DMS53 treated with DMSO at 0.1 percent for 48 hours (cell line): ENCODE measurements around the gene ANKRD13D.

ENCODE experiments used
- DNase-seq: peaks from one replicate; lab custom pipeline; 2025; ENCODE audit not compliant: unreplicated experiment; lab: John Stamatoyannopoulos, UW

The ANKRD13D gene

DNA sequence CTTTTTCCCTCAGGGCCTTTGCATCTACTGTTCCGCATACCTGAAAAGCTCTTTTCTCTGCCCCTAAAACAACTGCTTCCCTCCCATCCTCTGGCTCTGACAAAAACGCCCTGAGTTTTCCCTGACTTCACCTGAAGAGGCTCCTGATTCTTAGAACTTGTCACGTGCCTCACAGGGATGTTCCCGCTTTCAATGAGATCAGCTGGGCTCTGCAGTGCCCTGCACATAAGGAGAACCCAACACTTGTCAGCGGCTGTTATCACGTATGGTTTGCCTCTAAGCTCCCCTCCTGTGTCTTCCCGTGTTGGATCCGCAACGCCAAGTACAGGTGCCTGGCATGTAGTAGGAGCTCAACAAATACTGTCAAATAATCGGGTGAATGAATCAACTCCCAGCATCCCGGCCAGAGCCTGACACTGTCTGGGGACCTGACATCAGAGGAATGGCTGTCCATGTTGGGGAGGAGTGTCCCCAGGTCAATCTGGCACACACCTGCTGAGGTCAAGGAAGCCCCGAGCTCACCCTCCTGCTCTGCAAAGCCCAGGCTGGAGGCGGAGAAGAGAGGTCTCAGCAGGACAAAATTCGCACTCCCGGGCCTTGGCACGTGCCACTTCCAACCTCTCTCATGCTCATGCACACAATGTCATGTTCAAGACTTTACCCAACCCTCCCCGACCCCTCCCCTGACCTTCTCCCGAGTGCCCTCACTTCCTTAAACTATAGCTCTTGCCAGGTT lies 27.0 kb upstream of the ANKRD13D start:
- DNase-seq = peak; percentile 43

DNA sequence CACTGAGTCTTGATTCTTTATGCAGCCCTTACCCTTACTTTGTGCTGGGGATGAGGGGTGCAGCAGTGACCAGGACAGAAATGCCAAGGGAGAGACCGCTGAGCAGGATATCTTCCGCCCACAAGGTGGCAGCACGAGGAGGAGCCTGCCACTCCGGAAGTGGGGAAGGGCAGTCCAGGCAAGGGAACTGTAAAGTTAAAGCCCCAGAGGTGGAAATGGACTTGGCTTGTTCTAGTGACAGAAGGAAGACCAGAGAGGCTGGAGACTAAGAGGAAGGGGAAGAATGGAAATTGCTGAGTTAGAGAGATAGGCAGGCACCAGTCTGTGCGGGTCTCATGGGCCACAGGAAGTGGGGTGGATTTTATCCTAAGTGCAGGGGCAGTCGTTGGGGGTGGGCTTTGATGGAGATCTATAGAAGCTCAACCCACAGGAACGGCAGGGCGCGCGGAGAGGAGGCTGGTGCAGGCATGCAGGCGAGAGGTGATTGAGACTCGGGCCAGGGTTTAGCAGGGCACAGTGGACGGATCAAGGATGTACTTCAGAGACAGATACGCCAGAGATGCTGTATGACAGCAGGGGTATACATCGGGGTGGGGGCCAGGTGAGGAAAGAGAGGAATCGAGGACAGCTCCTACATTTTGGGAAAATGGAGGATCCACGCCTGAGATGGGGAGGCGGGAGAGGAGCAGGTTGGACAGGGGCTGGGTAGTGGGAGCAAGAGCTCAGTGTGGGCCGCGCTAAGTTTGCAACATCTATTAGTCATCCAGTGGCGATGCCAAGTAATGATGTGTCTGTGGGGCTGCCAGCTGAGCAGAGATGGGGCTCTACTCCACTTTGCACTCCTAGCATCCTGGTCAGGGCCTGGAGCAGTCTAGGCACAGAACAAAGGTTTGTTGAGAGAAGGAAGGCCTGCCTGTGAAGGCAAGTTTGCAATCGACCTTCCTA lies 26.1 kb upstream of the ANKRD13D start:
- DNase-seq = peak; percentile 91

DNA sequence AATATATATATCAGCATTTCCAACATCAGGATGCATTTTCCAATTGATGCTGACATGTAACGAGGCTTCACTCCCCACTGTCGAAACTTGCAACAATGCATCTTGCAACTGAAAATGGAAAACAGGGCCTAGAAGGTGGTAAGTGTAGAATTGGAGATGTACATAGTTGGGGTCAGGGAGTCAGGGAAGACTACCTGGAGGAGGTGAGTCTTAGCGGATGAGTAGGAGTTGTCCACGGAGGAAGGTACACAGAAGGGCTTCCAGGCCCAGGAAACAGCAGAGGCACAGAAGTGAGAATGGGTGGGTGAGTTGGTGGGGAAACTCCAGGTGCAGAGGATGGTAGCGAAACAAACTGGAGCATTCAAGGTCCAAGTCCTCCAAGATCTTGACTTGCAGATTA lies 24.8 kb upstream of the ANKRD13D start:
- no peak for DNase-seq

DNA sequence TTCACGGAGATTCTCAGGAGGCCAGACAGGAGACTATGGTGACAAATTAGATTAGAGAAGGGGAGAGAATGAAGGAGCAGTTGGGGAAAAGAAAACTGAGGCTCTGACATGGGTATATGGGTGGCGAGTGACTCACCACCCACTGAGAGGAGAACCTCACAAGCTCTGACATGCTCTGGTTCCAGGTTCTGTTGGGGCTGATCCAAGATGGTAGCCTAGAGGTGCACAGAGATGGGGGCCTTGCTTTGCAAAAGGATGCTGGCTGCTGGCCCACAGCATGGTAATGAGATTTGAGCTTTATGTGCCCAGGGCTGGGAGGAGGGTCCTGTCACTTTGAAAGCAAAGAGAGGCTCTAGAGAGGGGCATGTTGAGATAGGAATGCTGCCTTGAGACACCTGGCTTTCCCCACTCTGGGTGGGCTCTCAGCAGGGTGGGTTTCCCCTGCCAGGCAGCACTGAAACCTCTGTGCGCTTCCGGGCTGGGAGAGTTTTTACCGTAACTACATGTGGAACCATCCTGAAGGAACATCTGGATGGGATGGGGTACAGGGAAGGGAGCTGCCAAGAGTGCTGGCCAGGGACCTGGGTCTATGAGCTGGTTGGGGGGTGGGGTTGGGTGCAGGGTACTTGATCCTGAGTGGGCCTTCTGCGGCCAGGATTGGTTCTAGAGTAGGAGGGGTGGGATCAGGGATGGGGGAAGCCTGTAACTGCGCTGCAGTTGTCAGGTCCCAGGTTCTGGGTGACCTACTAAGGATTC lies 24.0 kb upstream of the ANKRD13D start:
- no peak for DNase-seq

DNA sequence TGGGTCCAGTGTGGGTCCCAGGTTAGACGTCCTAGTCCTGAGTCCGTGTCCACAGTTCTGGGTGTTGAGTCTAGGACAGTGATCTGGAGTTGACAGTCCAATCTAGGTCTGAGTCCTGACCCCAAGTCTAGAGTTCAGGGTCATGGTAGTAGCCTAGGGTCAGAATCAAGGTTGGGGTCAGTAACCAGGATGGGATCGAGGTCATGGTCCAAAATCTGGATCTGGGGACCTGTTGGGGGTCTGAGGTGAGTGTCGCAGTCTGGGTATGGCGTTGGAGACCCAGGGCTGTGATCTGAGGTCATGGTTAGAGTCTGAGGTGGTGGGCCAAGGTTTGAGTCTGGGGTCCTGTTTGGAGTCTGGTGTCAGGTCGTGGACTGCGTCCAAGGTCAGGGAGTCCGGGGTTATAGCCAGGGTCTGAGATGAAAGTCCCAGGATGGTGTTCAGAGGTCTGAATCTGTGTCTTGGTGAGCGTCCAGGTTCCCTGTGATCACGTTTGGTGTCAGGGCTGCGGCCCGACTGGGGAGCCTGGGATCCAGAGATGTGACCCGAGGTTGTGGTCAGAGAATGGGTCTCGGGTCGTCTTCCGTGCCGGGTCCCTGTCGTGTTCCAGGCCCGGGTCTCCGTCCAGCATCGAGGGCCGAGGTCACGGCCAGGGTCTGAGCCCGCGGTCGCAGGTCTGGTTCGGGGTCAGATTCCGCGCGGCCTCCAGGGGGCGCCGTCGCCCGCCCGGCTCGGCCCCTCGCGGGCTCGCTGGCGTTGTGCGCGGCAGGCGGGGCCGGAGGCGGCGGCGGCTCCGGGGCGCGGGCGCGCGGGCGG lies 23.3 kb upstream of the ANKRD13D start:
- peak; percentile 36 for DNase-seq

DNA sequence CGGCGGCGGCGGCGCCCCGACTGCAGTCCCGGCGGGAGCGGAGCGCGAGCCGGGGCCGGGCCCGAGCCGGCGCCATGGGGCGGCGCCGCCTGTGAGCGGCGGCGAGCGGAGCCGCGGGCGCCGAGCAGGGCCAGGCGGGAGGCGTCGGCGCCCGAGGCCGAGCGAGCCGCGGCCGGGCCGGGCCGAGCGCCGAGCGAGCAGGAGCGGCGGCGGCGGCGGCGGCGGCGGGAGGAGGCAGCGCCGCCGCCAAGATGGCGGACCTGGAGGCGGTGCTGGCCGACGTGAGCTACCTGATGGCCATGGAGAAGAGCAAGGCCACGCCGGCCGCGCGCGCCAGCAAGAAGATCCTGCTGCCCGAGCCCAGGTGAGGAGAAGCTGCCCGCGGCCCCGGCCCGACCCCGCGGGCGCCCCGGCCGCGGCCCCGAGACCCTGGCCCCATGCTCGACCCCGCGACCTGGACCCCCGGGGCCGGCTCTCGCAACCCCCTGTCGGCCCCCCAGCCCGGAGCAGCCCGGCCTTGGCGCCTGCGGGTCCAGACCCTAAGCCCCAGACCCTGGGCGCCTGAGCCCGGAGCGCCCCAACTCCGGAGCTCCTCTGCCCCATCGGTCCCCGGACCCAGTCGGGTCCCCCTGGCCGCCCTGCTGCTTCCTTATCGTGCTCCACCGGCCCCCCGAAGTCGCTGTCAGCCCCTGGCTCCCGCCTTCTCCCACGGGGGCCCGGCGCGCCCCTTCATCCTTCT lies 22.5 kb upstream of the ANKRD13D start, which contains the start of gene GRK2:
GRK2 (plus strand) TSS at position 25 of the 739 bp plus-strand sequence; CDS start at position 252, 227 bp downstream.
- peak; percentile 36 for DNase-seq

DNA sequence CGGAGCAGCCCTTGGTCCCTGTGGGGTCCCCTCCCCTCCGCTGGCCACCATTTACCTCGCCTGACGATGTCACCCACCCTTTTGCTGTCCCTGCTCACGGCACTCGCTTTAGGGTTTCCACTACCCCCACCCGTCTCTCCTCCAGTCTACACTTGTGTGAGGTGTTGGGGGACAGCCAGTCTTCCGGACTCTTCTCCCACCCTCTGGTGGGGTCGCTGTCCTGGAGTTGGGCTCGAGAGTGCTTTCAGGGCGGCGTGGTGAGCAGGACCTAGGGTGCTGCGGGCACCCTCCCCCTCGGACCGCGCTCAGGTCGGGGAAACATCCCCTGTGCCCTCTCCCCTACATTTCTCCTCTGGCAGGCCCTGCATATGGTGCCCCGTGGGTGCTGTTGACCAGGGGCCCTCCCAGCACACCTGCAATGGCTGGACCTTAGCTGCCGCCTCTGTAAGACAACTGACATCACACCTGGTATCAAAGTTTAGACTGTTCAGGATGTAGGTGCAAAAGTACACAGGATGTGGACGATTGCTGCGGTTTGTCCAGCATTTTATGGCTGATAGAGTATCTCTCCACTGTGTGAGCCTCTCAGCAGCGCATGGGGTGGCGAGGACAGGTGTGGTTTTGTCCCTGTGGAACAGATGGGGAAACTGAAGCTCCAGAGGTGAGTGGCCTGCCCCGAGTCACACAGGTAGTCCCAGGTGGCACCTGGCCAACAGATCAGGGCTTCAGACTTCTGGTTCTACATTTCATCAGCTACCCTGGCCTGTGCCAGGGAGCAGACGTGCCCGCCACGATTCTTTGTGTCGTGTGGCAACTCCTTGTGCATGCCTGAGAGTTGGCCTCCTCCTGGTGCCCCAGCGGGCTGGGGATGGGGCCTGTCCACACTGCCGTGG lies 21.7 kb upstream of the ANKRD13D start:
- peak; percentile 51 for DNase-seq

DNA sequence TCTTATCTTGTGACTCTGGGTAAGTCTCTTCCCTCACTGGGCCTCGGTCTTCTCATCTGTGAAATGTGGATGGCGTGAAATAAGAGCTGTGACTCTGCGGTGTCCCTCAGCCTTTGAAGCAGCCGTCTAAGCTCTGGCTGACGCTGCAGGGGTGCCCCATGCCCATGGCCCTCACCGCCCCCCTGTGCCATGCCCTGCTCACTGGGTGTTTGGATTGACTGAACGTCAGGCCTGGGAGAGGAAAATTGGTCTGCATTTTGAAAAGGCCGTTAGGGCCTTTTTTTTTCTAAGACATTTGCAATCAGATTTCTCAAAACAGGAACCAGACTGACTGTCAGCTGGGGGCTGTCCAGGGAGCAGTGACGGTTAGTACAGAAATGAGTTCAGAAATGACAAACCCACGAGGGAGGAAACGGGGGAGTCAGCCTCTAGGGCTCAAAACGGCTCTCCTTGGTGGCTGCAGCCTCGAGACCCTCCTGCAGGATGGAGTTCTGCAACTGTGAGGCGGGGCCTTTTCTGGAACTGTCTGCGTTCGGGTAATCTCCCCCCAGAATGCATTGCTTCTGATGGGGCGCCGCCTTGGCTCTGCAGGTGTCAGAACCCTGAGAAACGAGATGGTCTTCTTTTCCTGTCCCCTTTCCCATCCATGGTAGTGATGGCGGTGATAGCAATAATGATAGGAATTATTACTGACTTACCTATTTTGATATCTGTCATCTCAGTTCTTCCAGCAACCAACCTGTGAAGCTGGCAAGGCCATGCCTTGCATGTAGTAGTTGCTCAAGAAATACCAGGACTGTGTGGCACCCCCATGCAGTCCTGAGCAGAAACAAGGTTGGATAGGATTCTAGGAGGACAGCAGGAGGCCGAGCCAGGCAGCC lies 20.8 kb upstream of the ANKRD13D start:
- no peak for DNase-seq

DNA sequence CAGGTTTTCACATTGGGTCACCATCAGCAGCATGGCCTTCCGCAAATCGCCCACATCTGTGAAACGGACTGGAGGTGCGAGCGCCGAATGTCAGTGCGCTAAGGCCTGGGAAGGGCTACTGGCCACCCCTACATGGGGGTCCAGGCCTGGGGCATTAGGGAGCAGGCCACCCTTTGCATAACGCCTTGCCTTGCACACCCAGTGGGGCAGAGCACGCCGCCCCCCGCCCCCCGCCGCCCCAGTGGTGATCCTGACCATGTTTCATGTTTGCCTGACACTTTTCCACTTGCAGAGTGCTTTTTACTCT lies 20.2 kb upstream of the ANKRD13D start:
- no peak for DNase-seq

DNA sequence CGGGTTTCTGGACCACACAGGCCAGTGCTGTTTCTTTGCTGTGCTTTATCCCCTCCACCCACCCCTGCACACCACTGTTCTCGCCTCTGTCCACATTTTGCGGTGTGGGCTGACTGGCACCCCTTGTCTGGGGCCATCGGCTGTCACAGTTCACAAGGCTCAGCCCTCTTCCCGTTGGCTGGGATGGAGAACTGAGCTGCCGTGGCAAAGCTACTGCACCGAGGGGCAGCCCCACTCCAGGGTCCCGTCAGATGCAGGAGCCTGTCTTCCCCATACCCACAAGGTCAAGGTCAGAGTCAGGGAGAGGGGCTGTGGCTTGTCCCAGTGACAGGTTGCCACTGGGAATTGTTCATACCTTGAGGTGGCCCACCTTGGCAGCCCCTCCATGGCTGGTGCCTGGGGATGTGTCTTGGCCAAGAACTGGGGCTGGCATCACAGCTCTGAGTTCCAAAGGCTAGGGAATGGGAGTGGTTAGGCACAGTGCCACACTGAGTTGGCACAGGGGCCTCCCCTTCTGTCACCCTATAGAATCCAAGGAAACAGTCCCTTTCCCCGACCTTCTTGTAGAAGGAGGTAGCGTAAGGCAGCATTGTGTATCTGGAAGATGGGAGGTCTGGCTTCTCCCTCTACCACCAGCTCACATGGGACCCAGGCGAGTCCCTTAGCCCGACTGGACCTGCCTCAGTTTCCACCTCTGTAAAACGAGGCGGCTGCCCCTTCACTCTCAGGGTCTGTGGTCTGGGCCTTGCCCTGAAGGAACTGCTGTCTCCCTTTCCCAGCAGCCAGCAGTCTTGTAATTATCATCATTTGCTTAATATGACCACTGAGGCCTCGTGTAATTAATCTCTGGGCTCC lies 19.5 kb upstream of the ANKRD13D start:
- no peak for DNase-seq

DNA sequence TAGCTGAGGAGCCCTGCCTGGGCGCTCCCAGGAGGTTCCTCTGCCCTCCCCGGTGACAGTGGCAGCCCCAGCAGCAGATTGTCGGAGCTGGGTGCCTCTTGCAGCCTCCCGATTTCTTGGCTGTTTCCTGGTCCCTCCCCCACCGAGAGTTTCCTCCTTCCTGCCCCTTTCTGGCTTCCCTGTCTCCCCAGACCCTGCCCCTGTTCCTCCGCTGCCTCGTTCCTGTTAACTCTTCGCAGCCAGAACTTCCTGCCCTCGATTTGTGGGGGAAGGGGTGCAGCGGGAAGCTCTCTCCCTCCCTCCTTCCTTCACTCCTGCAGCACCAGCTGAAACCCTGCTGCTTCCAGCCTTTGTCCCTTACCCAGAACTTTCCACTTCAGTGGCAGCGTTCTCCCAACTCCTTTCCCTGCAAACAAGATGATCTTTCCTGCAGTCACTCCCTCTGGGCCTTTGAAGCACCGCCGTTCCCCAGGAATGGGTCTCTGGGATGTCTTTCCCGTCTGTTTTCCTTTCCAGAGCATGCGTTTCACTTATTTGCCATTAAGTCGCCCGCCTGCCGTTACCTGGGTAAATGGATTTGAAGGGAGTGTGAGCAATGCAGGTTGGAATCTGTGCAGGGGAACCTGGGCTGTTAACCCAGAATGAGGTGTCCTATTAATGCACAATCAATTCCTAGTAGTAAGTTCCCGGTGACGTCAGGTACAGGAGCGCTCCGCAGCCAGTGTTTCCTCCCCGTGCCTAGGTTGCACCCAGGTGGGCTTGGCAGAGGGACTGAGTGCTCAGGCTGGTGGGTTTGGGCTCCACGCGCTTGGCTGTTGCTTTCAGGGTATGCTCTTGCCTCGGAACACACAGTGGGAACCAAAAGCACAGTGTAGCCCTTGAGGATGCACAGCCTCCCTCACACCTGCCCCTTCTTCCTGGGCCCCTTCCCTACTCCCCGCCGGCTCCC lies 18.6 kb upstream of the ANKRD13D start:
- no peak for DNase-seq

DNA sequence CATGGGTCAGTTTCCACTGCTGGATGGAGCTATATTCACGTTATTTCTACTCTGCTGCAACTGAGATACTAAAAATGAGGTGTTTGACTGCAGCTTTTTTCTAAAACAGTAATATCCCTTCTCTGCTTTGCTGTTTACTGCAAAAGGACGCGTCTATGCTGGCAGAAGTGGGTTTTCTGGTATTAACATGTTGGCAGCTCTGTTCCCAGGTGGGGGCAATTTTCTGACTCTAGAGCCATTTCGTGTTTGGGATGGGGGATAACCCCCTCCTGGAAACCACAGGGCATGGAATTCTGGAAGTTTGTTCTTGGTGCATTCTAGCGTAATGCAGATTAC lies 17.9 kb upstream of the ANKRD13D start:
- DNase-seq = no peak

DNA sequence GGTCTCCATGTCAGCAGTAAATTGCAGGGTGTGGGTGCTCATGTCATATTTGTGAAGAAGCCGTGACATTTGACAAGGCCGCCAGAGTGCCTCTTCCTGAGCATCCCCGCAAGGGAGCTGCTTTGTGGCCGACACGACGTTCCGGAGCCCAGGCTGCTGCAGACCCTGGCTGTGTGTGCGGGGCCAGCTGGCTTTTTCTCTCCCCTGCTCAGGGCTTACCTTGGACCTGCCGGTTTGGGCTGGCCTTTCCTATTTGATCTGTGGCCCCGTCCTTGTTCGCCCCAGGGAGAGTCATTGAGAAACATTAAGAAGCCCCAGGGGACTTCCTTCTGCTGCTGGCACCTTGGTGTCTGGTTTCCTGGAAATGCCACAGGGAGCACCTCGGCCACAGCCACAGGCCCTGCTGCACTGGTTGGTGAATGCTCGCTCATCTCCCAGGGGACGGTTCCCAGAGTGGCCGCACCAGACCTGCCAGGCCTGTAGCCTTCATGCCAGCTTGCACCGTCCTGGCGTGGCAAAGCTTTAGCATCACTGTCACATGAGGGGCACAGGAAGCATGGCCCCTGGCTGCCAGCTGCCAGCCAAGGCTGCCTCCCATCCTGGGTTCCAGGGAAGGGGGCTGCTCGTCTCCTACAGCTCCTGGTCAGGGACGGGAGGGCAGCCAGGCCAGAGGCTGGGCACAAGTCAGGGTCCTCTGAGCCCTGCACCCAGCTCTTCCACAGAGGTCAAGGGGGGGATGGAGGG lies 17.4 kb upstream of the ANKRD13D start:
- DNase-seq = no peak

DNA sequence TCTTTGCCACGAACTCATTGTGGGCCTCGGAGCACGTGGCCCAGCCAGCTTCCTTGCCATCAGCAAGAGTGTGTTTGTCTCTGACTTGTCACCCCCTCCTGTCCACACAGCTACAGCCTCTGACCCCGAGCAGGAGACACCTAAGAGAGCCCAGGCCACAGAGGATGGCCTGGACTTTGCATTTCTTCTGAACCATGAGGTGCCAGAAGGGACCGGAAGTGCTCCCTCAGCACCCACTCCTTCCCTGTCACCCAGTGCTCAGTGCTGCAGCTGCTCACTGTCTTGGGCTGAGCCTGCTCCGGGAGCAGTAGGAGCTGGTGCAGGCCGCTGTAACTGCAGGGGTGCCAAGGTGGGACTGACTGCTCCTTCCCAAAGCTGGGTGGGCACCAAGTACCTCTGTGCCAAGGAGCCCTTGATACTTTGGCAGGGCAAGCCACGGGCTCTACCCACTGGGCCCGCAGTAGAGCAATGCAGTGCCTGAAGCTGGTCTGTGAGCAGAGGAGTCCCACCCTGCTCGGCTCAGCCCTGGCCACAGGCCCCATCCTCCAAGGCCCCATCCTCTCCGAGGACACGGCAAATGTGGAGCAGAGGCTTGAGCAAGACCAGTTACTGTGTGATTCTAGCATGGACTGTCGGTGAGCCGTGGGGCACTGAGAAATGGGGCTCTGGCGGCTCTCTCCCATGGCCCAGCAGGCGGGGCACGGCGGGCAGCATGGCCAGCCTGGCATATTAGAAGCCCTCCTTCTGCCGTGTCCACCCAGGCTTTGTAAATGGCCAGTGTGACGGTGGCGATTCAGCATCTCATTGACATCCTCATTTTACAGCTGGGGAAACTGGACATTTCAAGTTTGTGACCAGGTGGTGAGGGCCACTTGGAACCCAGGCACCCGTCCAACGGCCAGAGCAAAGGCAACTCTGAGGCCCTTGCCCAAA lies 16.5 kb upstream of the ANKRD13D start:
- no peak for DNase-seq
